Hepatocyte (in vitro differentiated cells): Measurements from ENCODE around the gene AUNIP.

ENCODE experiments used
- EZH2 ChIP-seq: fragments of 200-600 bp; sonication (generic); IDR thresholded peaks from 2 replicates; pipeline ENCODE4 v1.6.1; 2016; ENCODE audit warnings: antibody characterized with exemption, mild to moderate bottlenecking, borderline replicate concordance
- TF ChIP-seq, protein P1 (sequence below): fragments of 200-600 bp; sonication (generic); IDR thresholded peaks from 2 replicates; pipeline ENCODE4 v1.5.1; 2016; ENCODE audit warnings: antibody characterized with exemption, mild to moderate bottlenecking; ENCODE audit not compliant: poor library complexity

GRCh38 chr1:25861316-25862286 lies 2.3 kb upstream of the AUNIP start:
- TF ChIP-seq, protein P1, sequence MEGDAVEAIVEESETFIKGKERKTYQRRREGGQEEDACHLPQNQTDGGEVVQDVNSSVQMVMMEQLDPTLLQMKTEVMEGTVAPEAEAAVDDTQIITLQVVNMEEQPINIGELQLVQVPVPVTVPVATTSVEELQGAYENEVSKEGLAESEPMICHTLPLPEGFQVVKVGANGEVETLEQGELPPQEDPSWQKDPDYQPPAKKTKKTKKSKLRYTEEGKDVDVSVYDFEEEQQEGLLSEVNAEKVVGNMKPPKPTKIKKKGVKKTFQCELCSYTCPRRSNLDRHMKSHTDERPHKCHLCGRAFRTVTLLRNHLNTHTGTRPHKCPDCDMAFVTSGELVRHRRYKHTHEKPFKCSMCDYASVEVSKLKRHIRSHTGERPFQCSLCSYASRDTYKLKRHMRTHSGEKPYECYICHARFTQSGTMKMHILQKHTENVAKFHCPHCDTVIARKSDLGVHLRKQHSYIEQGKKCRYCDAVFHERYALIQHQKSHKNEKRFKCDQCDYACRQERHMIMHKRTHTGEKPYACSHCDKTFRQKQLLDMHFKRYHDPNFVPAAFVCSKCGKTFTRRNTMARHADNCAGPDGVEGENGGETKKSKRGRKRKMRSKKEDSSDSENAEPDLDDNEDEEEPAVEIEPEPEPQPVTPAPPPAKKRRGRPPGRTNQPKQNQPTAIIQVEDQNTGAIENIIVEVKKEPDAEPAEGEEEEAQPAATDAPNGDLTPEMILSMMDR, result no peak
- no peak for TF ChIP-seq EZH2
